Activated T-cell treated with anti-CD3 and anti-CD28 coated beads, Interleukin-2, amount 50 U/mL, for 72 hours (primary cell): ENCODE results near the gene SLC5A10. TPM values are rescaled to one million over a fixed set of nuclear protein-coding genes. Genes with fewer than 3 reads are reported as not detected.
"Not testable (repeated sequence)": the region's sequence is repeated elsewhere in the genome, so short reads cannot be mapped to it uniquely, and the experiment has no call there.

Experiments used
- ATAC-seq, 2 donors: fragments of 150-1000 bp; cut with Tn5 transposase; replicated peaks in 1 of 2; 2 replicates each; pipeline ENCODE4 v1.10.0; 2021; ENCODE audit warnings: moderate library complexity in 2 of 2, mild to moderate bottlenecking in 1 of 2
- DNase-seq, 2 donors: peaks; one replicate each; pipeline ENCODE4 v3.0.0; 2021 to 2022; ENCODE audit warnings: mixed read lengths in 1 of 2
- H3K27ac Mint-ChIP-seq: one replicate; pipeline ENCODE4 v1.8.0; 2022; ENCODE audit warnings: mild to moderate bottlenecking, moderate library complexity, mixed read lengths
- H3K27me3 Mint-ChIP-seq: one replicate; pipeline ENCODE4 v1.8.0; 2022; ENCODE audit warnings: low read depth, mixed read lengths
- H3K36me3 Mint-ChIP-seq, 2 donors: one replicate each; pipeline ENCODE4 v1.8.0; 2022; ENCODE audit warnings: mixed read lengths in 2 of 2, mild to moderate bottlenecking in 1 of 2; ENCODE audit not compliant: insufficient read depth in 2 of 2
- H3K4me1 Mint-ChIP-seq: one replicate; pipeline ENCODE4 v1.8.0; 2022; ENCODE audit warnings: low read depth, mixed read lengths
- H3K4me3 Mint-ChIP-seq, 2 donors: one replicate each; pipeline ENCODE4 v1.8.0; 2022; ENCODE audit warnings: mild to moderate bottlenecking in 2 of 2, mixed read lengths in 2 of 2, moderate library complexity in 2 of 2
- H3K9me3 Mint-ChIP-seq, 2 donors: one replicate each; pipeline ENCODE4 v1.8.0; 2022; ENCODE audit warnings: mixed read lengths in 2 of 2
- total RNA-seq, 2 donors: library from RNA; stranded (reverse); gene quantifications; one replicate each; pipeline ENCODE4 v1.2.3, GENCODE V29; 2022

The SLC5A10 gene
- total RNA-seq, 2 donors from 2014 or later = not detected

DNA sequence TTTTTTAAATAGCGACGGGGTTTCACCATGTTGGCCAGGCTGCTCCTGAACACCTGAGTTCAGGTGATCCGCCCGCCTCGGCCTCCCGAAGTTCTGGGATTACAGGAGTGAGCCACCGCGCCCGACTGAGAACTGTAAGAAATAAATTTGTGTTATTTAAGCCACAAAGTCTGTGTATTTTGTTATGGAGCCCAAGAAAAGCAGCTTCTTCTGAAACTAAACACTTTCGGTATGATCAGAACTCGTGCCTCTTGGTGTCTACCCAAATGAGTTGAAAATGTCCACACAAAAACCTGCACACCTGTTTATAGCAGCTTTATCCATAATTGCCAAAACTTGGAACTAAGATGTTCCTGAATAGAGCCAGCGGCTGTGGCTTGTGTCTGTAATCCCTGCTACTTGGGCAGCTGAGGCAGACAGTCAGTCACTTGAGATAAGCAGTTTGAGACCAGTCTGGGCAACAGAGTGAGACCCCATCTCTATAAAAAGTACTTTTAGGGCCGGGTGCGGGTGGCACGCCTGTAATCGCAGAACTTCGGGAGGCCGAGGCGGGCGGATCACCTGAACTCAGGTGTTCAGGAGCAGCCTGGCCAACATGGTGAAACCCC, 110.9 kb downstream of the SLC5A10 start:
- H3K27ac Mint-ChIP-seq = peak overlapping the region; percentile 93
- H3K27me3 Mint-ChIP-seq = not testable (repeated sequence)
- peak; percentile 74 to 88 for ATAC-seq

DNA sequence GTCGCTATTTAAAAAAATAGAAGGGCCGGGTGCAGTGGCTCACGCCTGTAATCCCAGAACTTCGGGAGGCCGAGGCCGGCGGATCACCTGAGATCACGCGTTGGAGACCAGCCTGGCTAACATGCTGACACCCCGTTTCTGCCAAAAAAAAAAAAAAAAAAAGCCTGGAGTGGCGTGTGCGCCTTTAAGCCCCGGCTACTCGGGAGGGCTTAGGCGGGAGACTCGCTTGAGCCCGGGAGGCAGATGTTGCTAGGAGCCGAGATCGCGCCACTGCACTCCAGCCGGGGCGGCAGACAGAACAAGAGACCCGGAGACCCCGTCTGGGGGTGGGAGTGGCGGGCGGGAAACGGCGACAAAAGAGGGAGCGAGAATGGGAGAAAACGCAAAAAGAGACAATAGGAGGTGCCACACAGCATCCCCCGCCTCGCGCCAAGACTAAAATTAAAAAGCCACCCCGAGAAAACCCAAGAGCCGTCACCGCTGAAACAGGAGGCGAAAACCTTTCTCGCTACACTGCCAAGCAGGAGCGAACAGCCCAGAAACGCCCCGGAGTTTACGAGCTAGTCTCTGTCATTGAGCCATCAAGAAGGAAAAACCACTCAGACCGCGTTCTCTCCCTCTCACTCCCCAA, 111.5 kb downstream of the SLC5A10 start:
- peak; percentile 83 to 91 for DNase-seq
- H3K9me3 Mint-ChIP-seq, H3K4me1 Mint-ChIP-seq, H3K27me3 Mint-ChIP-seq, H3K36me3 Mint-ChIP-seq: not testable (repeated sequence)
- H3K4me3 Mint-ChIP-seq = peak overlapping the region; percentile 31 to 37
- H3K27ac Mint-ChIP-seq = peak overlapping the region; percentile 93
- ATAC-seq = peak in 1 of 2 donors; percentile 56

More for the DNA sequence above, 110.9 kb downstream of the SLC5A10 start:
- H3K36me3 Mint-ChIP-seq, H3K9me3 Mint-ChIP-seq, H3K4me1 Mint-ChIP-seq, DNase-seq: not testable (repeated sequence)
- H3K4me3 Mint-ChIP-seq = peak overlapping the region in 1 of 2 donors; percentile 37

DNA sequence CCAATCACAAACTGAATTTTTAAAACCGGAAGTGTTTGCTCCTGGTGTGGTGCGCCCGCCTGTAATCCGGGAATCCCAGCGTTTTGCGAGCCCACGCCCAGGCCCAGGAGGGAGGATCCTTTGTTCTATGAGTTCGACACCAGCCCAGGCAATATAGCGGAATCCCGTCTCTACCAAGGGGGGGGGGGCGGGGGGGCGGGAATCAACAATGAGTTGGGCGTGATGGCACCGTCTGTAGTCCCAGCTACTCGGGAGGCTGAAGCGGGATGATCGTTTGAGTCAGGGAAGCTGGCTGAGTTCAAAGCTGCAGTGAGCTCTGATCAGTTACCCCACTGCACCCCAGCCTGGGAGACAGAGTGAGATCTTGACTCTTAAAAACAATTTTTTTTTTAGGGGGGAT, 112.4 kb downstream of the SLC5A10 start:
- H3K4me3 Mint-ChIP-seq = peak overlapping the region in 1 of 2 donors; percentile 57
- not testable (repeated sequence) for H3K27me3 Mint-ChIP-seq, H3K9me3 Mint-ChIP-seq, ATAC-seq, H3K36me3 Mint-ChIP-seq, DNase-seq, H3K4me1 Mint-ChIP-seq, H3K27ac Mint-ChIP-seq

DNA sequence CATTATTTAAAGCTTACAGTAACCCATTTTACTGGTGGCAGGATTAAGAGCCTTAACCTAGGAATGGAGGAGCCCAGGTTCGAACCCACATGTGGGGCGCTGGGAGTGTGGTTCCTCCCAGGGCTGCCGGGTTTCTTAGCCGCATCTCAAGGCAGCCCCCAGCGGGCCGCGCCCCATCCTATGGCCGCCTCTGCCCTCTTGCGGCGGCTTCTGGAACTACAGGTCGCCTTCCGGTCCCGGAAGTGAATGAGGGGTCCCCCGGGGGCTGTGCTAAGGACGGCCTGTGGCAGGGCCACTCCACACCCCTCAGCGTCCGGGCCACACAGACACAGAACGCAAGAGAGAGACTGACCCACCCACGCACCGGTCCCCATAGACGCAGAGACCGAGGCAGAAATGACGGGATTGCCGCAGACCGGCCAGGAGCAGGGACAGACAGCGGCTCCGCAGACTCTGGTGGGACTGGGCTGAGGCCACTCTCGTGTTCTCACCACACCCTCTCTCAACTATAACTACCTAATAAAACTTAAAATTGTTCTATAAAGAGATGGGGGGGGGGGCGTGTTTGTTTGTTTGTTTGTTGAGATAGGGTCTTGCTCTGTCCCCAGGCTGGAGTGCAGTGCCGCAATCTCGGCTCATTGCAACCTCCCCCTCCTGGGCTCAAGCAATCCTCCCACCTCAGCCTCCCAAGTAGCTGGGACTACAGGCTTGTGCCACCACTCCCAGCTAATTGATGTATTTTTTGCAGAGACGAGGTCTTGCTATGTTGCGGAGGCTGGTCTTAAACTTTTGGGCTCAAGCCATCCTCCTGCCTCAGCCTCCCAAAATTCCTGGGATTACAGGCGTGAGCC, 118.6 kb downstream of the SLC5A10 start:
- not testable (repeated sequence) for H3K27ac Mint-ChIP-seq, H3K9me3 Mint-ChIP-seq, H3K27me3 Mint-ChIP-seq, H3K4me1 Mint-ChIP-seq, DNase-seq, H3K4me3 Mint-ChIP-seq, H3K36me3 Mint-ChIP-seq
- peak; percentile 98 to 99 for ATAC-seq

Other genes with a start within 250 kb of the SLC5A10 start
- gene FBXW10, start 208.1 kb upstream of the SLC5A10 start, total RNA-seq = under 1 TPM; 0.07 TPM
- 10 to 100 TPM; 28.1 to 35.3 TPM for gene TVP23B, start 171.0 kb upstream of the SLC5A10 start, total RNA-seq
- gene PRPSAP2, start 94.0 kb upstream of the SLC5A10 start, total RNA-seq = 10 to 100 TPM; 64.1 to 64.6 TPM
- 10 to 100 TPM; 10.9 to 11.3 TPM for gene FAM83G, start 52.6 kb downstream of the SLC5A10 start, total RNA-seq
- gene GRAP, start 94.8 kb downstream of the SLC5A10 start, total RNA-seq = 10 to 100 TPM in 1 of 2 donors, 1 to 10 TPM in 1; 9.7 to 15.9 TPM
- 1 to 10 TPM; 2.8 to 5.1 TPM for gene GRAPL, start 175.4 kb downstream of the SLC5A10 start, total RNA-seq